HCT116 (cell line): ENCODE results near the gene RRH. TPM values are rescaled to one million over a fixed set of nuclear protein-coding genes. Genes with fewer than 3 reads are reported as not detected.

Experiments
- ATAC-seq: fragments of 200-7000 bp; cut with Tn5 transposase; 2 replicates; pipeline ENCODE4 v1.9.1; 2020; ENCODE audit warnings: mild to moderate bottlenecking, moderate library complexity
- BruUV-seq: library from RNA; stranded (reverse); fragments of 400-500 nt; replicated peaks from 2 replicates; lab custom pipeline; 2021; lab: Mats Ljungman, UMichigan
- CTCF ChIA-PET: fragments of 300-600 bp; sonication (Branson Sonifier 250); formaldehyde crosslinking; loops from one replicate; lab custom pipeline; 2021; ENCODE audit warnings: antibody characterized with exemption; lab: Charles Lee
- POLR2A ChIA-PET: fragments of 300-600, 350-600 bp; sonication (Branson Sonifier 250); formaldehyde crosslinking; loops from one replicate; lab custom pipeline; 2021; ENCODE audit warnings: antibody characterized with exemption; lab: Charles Lee
- RAD21 ChIA-PET, 2 experiments: fragments of 300-600 bp; sonication (Branson Sonifier 250); formaldehyde crosslinking; loops; one replicate each; lab custom pipeline; 2023; ENCODE audit warnings: low total read pairs in 2 of 2; ENCODE audit not compliant: uncharacterized antibody in 2 of 2, unreplicated experiment in 2 of 2, low non-redundant PET in 1 of 2; lab: Charles Lee
- DNase-seq: peaks from one replicate; pipeline ENCODE4 v3.0.0-alpha.2; 2010; ENCODE audit warnings: low read depth, low spot score
- H2AFZ ChIP-seq: fragments of 200-600 bp; shearing (Covaris generic), sonication (generic); 2 replicates; pipeline ENCODE4 v1.6.1; 2017; ENCODE audit warnings: low read depth, mixed run types, mixed read lengths, antibody characterized with exemption, low read length; ENCODE audit not compliant: poor library complexity, severe bottlenecking
- H3K27ac ChIP-seq: 2 replicates; pipeline ENCODE4 v1.5.1; 2012; ENCODE audit warnings: low read depth, low read length
- H3K27me3 ChIP-seq: fragments of 200-600 bp; sonication (generic); 2 replicates; pipeline ENCODE4 v1.6.1; 2016; ENCODE audit warnings: mixed run types, low read length, mixed read lengths; ENCODE audit not compliant: insufficient read depth
- H3K36me3 ChIP-seq, 2 experiments: fragments of 200-500 bp in 1 of 2; fragments of 200-600 bp in 1 of 2; sonication (Bioruptor generic) in 1 of 2; sonication (generic) in 1 of 2; 2 replicates each; pipeline versions ENCODE4 v1.5.1 to v1.6.1; 2014 to 2016; ENCODE audit warnings: low read length in 2 of 2, inconsistent platforms in 1 of 2, mixed read lengths in 1 of 2, mixed run types in 1 of 2; ENCODE audit not compliant: insufficient read depth in 2 of 2, control insufficient read depth in 1 of 2
- H3K4me1 ChIP-seq, 2 experiments: fragments of 200-600 bp in 1 of 2; sonication (generic) in 1 of 2; 2 replicates each; pipeline versions ENCODE4 v1.5.1 to v1.6.1; 2012 to 2017; ENCODE audit warnings: low read length in 2 of 2, inconsistent platforms in 1 of 2, mild to moderate bottlenecking in 1 of 2, mixed read lengths in 1 of 2, mixed run types in 1 of 2, moderate library complexity in 1 of 2; ENCODE audit not compliant: insufficient read depth in 2 of 2, control insufficient read depth in 1 of 2
- H3K4me2 ChIP-seq: fragments of 200-600 bp; sonication (generic); 2 replicates; pipeline ENCODE4 v1.6.1; 2017; ENCODE audit warnings: mixed run types, low read length, mixed read lengths
- H3K4me3 ChIP-seq, 2 experiments: fragments of 200-600 bp in 1 of 2; sonication (generic) in 1 of 2; replicated peaks in 1 of 2; 2 replicates each; pipeline ENCODE4 v1.5.1; 2011 to 2016; ENCODE audit warnings: low read length in 2 of 2, control low read depth in 1 of 2, low read depth in 1 of 2, mild to moderate bottlenecking in 1 of 2, mixed read lengths in 1 of 2, mixed run types in 1 of 2
- H3K79me2 ChIP-seq: fragments of 200-600 bp; sonication (generic); 2 replicates; pipeline ENCODE4 v1.6.1; 2017; ENCODE audit warnings: mild to moderate bottlenecking, mixed run types, low read length, moderate library complexity, mixed read lengths; ENCODE audit not compliant: insufficient read depth
- H3K9ac ChIP-seq: fragments of 200-600 bp; sonication (generic); 2 replicates; pipeline ENCODE4 v1.6.1; 2016; ENCODE audit warnings: low read length, mixed read lengths
- H3K9me2 ChIP-seq: fragments of 200-600 bp; sonication (generic), shearing (Covaris generic); 2 replicates; pipeline ENCODE4 v1.6.1; 2017; ENCODE audit warnings: mixed run types, mild to moderate bottlenecking, moderate library complexity; ENCODE audit not compliant: insufficient read depth
- H3K9me3 ChIP-seq, 2 experiments: fragments of 200-500 bp in 1 of 2; fragments of 200-600 bp in 1 of 2; sonication (Bioruptor generic) in 1 of 2; sonication (generic) in 1 of 2; 2 replicates each; pipeline ENCODE4 v1.6.1; 2014 to 2017; ENCODE audit warnings: low read length in 2 of 2, mixed read lengths in 2 of 2, inconsistent platforms in 1 of 2, low read depth in 1 of 2, mild to moderate bottlenecking in 1 of 2, mixed run types in 1 of 2, moderate library complexity in 1 of 2; ENCODE audit not compliant: control insufficient read depth in 1 of 2, insufficient read depth in 1 of 2
- H4K20me1 ChIP-seq: fragments of 200-600 bp; sonication (generic), shearing (Covaris generic); 2 replicates; pipeline ENCODE4 v1.6.1; 2017; ENCODE audit warnings: mixed run types, mild to moderate bottlenecking, moderate library complexity; ENCODE audit not compliant: insufficient read depth
- CBX3 ChIP-seq: IDR thresholded peaks from 2 replicates; pipeline ENCODE4 v1.6.1; 2012; ENCODE audit warnings: low read depth
- CEBPB ChIP-seq: IDR thresholded peaks from 2 replicates; pipeline ENCODE4 v1.6.1; 2012; ENCODE audit warnings: low read depth
- EGR1 ChIP-seq: IDR thresholded peaks from 2 replicates; pipeline ENCODE4 v1.6.1; 2012; ENCODE audit warnings: low read depth
- ELF1 ChIP-seq: IDR thresholded peaks from 2 replicates; pipeline ENCODE4 v1.6.1; 2012; ENCODE audit warnings: low read depth, borderline replicate concordance
- EZH2 ChIP-seq: fragments of 200-600 bp; sonication (generic); IDR thresholded peaks from 2 replicates; pipeline ENCODE4 v1.6.1; 2017; ENCODE audit warnings: antibody characterized with exemption, mixed run types
- EZH2phosphoT487 ChIP-seq: fragments of 200-600 bp; IDR thresholded peaks from 2 replicates; pipeline ENCODE4 v1.6.1; 2018; ENCODE audit warnings: antibody characterized with exemption, borderline replicate concordance
- FOSL1 ChIP-seq: IDR thresholded peaks from 2 replicates; pipeline ENCODE4 v1.6.1; 2012; ENCODE audit warnings: low read depth
- JUND ChIP-seq: IDR thresholded peaks from 2 replicates; pipeline ENCODE4 v1.6.1; 2012
- SIN3A ChIP-seq: IDR thresholded peaks from 2 replicates; pipeline ENCODE4 v1.6.1; 2012; ENCODE audit warnings: low read depth
- SP1 ChIP-seq: IDR thresholded peaks from 2 replicates; pipeline ENCODE4 v1.6.1; 2012; ENCODE audit warnings: low read depth
- ZNF274 ChIP-seq: fragments of 200-500 bp; sonication (Bioruptor generic); IDR thresholded peaks from 2 replicates; pipeline ENCODE4 v1.6.1; 2014; ENCODE audit warnings: mild to moderate bottlenecking, low read depth, low read length, inconsistent platforms
- intact Hi-C: fragments of 100-400 bp; cut with micrococcal nuclease; formaldehyde crosslinking; loops from 2 replicates; pipeline ENCODE4 v1.10.0; 2022
- total RNA-seq: library from RNA; stranded (reverse); gene quantifications from one replicate; pipeline ENCODE4 v1.2.1, GENCODE V29; 2021; ENCODE audit not compliant: unreplicated experiment
- TF ChIP-seq, protein P1 (sequence below): IDR thresholded peaks from 2 replicates; pipeline ENCODE4 v1.6.1; 2012
- TF ChIP-seq, protein P2 (sequence below): IDR thresholded peaks from 2 replicates; pipeline ENCODE4 v1.6.1; 2012; ENCODE audit warnings: low read depth

RRH gene
- total RNA-seq, 1 experiment from 2014 or later: 0.42 TPM

DNA sequence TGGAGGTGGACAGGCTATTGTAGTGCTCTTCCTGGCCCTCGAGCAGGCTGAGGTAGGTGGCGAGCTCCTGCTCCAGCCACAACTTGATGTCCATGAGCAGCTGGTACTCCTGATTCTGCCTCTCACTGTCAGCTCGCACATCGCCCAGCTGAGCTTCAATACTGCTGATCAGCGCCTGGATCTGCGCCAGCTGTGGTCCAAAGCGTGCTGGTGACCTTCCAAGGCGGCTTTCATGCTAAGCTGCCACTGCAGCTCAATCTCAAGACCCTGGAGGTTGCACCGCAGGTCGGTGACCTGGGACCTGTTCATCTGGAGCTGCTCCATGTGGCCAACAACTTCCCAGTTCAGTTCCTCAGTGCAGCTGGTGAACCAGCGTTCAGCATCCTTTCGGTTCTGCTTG lies 51.3 kb downstream of the RRH start:
- Histone ChIP-seq H3K36me3 (no peaks in the 10 kb centered on the region), H3K27me3 (no peaks in the 10 kb centered on the region), H3K9me3 (no peaks in the 10 kb centered on the region), H3K79me2 (no peaks in the 10 kb centered on the region), H3K4me2 (no peak overlapping the region), H3K4me3 (no peak overlapping the region), H3K9me2 (no peaks in the 10 kb centered on the region), H3K9ac (no peak overlapping the region), H2AFZ (no peak overlapping the region), H4K20me1 (no peaks in the 10 kb centered on the region), H3K27ac (no peak overlapping the region), H3K4me1 (no peaks in the 10 kb centered on the region)
- no TSS peak for BruUV-seq
- ChIA-PET CTCF (no interaction called here), RAD21 (no interaction called here), POLR2A (no interaction called here)
- no peak for TF ChIP-seq EGR1
- no peak for TF ChIP-seq ELF1
- ATAC-seq (no peak), DNase-seq (no peak)
- intact Hi-C loops: no loop called here

DNA sequence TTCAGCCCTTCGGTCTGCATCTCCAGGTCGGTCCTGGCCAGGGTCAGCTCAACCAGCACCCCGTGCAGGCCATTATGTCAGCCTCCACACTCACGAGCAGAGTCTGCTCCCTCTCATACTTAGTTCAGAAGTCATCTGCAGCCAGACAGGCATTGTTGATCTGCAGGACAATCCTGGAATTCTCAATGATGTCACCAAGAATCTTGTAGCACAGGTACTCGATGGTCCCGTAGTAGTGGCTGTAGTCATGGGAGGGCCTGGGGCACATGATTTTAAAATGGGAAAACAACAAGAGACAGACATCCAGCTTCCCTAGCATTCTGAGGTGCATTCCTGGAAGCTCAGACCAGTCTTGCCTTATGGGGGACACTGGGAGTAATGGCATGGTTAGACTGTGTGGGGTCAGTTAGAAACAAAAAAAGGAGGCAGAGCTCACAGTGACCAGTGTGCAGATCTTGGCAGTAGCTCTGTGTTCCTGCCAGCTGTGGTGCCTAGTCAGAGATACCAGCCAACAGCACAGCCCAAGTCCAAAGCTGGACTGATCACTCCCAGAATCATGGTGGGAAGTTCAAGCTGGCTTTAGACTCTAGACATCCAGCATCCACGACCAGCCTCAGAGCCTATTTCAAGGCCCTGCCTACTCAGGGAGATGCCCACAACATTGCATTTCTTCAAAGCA lies 52.0 kb downstream of the RRH start:
- no peaks in the 10 kb centered on the region for H3K9me2 ChIP-seq

More for the DNA sequence above, 52.0 kb downstream of the RRH start:
- no peak overlapping the region for H2AFZ ChIP-seq
- H3K36me3 ChIP-seq: no peaks in the 10 kb centered on the region
- no peak overlapping the region for H3K4me2 ChIP-seq
- H3K79me2 ChIP-seq: no peaks in the 10 kb centered on the region
- ChIA-PET POLR2A (no interaction called here), RAD21 (no interaction called here), CTCF (no interaction called here)
- no peaks in the 10 kb centered on the region for H3K4me1 ChIP-seq
- TF ChIP-seq SP1 (no peak), CEBPB (no peak), CBX3 (no peak), EZH2phosphoT487 (no peak), JUND (no peak), ZNF274 (no peak), FOSL1 (no peak), SIN3A (no peak), EZH2 (no peak)
- TF ChIP-seq, protein P1, sequence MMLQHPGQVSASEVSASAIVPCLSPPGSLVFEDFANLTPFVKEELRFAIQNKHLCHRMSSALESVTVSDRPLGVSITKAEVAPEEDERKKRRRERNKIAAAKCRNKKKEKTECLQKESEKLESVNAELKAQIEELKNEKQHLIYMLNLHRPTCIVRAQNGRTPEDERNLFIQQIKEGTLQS: no peak
- TF ChIP-seq, protein P2, sequence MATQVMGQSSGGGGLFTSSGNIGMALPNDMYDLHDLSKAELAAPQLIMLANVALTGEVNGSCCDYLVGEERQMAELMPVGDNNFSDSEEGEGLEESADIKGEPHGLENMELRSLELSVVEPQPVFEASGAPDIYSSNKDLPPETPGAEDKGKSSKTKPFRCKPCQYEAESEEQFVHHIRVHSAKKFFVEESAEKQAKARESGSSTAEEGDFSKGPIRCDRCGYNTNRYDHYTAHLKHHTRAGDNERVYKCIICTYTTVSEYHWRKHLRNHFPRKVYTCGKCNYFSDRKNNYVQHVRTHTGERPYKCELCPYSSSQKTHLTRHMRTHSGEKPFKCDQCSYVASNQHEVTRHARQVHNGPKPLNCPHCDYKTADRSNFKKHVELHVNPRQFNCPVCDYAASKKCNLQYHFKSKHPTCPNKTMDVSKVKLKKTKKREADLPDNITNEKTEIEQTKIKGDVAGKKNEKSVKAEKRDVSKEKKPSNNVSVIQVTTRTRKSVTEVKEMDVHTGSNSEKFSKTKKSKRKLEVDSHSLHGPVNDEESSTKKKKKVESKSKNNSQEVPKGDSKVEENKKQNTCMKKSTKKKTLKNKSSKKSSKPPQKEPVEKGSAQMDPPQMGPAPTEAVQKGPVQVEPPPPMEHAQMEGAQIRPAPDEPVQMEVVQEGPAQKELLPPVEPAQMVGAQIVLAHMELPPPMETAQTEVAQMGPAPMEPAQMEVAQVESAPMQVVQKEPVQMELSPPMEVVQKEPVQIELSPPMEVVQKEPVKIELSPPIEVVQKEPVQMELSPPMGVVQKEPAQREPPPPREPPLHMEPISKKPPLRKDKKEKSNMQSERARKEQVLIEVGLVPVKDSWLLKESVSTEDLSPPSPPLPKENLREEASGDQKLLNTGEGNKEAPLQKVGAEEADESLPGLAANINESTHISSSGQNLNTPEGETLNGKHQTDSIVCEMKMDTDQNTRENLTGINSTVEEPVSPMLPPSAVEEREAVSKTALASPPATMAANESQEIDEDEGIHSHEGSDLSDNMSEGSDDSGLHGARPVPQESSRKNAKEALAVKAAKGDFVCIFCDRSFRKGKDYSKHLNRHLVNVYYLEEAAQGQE: no peak
- DNase-seq (no peak), ATAC-seq (no peak)
- intact Hi-C loops: no loop called here
- no TSS peak for BruUV-seq
- H3K27me3 ChIP-seq: no peaks in the 10 kb centered on the region
- H3K27ac ChIP-seq: no peak overlapping the region
- no peaks in the 10 kb centered on the region for H4K20me1 ChIP-seq
- H3K4me3 ChIP-seq: no peak overlapping the region
- no peak overlapping the region for H3K9ac ChIP-seq
- H3K9me3 ChIP-seq: no peaks in the 10 kb centered on the region
